HG02885 (cell line): ENCODE measurements around the gene IRX2.

Source experiments
- ATAC-seq: cut with Tn5 transposase; IDR thresholded peaks from one replicate; pipeline ENCODE4 v1.9.1; 2021; ENCODE audit warnings: mild to moderate bottlenecking; ENCODE audit not compliant: unreplicated experiment, poor library complexity

Gene IRX2

DNA sequence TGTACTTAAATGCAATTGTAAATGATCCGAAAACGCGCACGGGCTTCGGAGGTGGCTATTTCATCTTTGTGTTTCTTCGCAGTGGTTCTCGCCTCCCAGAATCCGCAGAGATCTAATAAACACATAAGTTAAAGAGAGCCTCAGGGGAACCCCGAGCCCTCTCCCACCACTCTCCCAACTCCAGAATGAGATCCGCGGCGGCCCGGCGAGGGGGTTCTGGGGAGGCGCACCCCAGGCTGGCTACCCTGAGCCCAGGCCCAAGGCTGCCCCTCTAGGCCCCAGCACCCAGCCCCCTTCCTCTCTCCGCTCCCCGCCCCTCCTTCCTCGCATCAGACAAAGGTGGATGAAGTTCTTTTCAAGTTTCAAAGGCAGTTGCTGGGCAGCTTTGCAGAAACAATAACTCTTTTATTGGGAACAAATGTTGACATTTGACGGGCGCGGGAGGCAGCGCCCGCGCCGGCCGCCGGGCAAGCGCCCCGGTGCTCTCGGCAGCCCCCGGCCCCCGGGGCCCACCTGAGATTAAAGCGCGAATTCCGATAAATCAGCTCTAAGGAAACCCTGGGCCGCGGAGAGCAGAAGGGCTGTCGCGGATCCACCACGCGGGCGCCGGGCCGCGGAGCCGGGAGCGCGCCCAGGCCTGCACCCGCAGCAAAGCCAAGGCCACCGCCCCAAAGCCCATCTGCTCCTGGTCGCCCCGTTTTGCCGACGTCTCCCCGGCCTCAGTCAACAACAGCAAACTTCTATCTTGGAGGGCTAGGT, 8.4 kb downstream of the IRX2 start:
- ATAC-seq: no peak

DNA sequence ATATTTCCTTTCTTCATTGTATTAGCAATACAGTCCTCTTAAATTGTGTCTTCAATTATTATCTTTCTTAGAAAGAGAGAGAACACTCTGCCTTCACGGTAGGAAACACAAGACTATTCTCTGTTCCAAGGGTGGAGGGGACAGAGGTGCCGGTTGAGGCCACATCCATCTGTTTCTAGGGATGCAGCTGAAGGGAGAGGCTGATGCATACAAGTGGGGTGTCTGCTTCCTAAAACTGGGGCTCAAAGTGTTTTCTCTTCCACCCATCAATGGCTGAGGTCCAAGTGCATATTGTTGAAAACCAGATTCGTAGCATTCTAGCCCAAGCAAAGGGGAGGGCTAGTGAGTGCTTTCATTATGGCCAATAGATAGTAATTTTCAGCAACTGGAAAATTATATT, 9.5 kb downstream of the IRX2 start:
- no peak for ATAC-seq

DNA sequence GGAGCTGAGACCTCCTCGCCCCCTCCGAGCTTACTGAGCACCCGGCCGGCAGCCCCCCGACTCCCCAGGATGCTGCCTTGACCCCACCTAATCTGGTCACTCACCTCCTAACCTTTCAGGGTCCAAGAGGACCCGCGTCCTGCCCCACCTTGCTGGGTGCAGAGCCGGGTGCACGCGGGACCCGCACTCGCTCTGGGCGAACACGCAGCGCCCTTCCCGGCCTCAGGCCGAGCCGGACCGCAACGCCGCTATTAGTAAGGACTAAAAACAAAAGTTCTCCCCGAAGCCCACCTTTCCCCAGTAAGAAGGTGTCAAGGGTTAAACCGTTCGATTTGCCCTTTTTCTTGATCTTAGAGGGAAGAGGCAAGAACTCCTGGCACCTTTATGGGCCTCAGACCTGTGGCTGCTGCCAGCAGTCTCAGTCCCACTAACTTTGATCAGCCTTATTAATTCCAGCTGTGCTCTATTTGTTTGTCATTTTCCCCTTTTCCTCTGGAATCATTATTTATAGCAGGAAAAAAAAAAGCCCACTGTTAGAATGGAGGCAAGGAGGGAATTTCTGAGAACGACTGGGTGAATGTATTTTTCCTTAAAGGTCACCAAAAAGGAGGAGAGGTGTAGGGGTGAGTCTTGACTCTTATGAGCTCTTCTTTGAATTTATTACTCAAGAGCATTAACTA, 10.5 kb downstream of the IRX2 start:
- ATAC-seq: no peak

GRCh38 chr5:2740051-2740875, 11.2 kb downstream of the IRX2 start:
- no peak for ATAC-seq

- ATAC-seq: no peak
Observed at GRCh38 chr5:2739360-2740050, 12.0 kb downstream of the IRX2 start.

- ATAC-seq: no peak
Observed at GRCh38 chr5:2738700-2739359, 12.6 kb downstream of the IRX2 start.

DNA sequence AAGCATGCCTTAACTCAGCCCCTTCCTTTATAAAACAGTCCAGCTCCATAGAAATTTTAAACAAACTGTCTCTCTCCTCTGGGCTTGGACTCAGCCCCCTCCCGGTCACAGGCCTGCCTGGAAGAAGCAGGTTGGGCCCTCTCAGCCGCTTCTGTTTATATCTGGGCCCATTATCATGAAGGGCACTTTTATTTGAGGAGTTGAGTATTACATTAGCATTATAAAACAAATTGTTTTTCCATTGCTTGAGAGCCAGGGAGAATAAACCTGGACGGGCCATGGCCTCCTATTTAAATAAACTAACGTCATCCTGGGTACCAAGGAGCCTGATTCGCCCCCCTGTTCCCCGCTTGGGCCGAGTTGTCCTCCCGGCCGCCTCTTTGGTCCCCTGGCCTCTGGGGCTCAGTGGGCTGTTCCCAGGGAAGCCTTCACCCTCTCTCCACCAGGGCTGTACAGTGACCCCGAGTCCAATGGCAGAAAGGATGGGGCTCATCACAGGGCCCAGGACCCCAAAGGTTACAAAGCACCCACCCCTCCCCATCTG, 13.2 kb downstream of the IRX2 start:
- ATAC-seq: no peak

DNA sequence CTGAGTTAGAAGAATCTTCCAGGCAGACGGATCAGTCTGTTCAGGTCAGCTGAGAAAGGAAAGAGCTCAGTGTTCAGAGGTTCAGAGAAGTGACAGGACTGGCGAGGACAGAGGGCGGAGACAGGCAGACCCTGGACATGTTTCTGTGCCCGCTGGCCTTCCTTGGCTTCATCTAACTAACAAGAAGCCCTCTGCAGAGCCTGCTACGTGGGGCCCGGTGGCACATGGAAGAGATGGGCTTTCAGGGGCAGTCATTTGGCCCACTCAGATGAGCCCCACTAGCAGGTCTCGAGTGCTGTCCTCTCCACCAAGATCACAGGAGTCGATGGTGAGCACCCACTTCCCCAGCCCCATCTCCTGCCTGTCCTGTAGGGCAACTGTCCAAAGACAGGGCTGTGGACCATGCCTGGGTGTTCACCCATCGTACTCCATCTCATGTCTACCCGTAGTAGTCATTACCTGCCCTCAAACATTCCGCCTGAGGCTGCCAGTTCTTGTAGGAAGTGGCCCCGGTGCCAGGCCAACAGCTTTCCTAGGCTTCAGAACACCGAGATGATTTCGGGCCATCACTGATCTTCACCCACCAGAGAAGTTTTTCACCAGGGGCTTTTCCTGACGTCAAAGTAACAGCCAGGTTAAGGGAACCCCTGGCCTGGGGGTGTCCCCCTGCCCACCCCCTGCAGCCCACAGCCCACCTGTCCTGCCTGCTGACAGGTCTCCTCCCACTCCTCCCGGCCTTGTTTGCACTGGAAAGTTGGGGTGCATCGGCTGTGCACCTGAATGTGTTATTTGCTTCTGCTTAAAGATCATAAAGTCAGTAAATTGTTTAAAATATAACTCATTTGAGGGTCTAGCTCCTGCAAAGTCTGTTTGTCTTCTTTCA, 14.0 kb downstream of the IRX2 start:
- no peak for ATAC-seq

- ATAC-seq: no peak
Observed at GRCh38 chr5:2736872-2737271, 14.6 kb downstream of the IRX2 start.

DNA sequence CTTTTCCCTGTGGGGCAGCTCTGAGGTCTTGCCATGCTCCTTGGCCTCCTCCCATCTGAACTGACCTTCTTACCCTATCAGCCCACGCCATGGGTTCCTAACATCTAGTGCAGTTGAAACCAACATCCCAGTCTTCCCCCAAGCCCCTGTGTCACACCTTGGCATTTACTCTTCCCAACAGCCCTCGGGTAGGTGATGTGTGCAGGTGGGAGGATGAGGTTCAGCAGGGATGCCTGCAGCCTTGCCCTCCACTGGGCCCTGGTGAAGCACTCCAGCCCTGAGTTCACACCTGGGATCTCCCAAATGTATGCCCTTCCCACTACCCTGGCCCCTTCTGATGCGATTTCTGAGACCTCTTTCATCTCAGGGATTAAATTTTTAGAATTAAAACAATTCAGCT, 15.5 kb downstream of the IRX2 start:
- no peak for ATAC-seq

DNA sequence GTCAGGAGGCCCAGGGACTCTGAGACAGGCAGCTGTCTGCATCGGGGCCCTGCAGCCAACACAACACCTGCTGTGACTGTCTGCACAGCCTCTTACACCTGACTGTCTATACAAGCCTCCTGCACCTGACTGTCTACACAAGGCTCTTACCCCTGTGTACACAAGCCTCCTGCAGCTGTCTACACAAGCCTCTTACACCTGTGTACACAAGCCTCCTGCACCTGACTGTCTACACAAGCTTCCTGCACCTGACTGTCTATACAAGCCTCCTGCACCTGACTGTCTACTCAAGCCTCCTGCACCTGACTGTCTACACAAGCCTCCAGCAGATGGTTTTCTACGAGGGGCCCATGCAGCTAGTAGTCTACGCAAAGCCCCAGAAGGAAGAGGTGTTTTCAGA, 18.6 kb downstream of the IRX2 start:
- ATAC-seq: no peak

GRCh38 chr5:2732004-2732403, 19.5 kb downstream of the IRX2 start:
- no peak for ATAC-seq

GRCh38 chr5:2729189-2729588, 22.3 kb downstream of the IRX2 start:
- ATAC-seq: no peak

- no peak for ATAC-seq
Observed at GRCh38 chr5:2727550-2727949, 23.9 kb downstream of the IRX2 start.

GRCh38 chr5:2725980-2726765, 25.3 kb downstream of the IRX2 start:
- ATAC-seq: no peak

DNA sequence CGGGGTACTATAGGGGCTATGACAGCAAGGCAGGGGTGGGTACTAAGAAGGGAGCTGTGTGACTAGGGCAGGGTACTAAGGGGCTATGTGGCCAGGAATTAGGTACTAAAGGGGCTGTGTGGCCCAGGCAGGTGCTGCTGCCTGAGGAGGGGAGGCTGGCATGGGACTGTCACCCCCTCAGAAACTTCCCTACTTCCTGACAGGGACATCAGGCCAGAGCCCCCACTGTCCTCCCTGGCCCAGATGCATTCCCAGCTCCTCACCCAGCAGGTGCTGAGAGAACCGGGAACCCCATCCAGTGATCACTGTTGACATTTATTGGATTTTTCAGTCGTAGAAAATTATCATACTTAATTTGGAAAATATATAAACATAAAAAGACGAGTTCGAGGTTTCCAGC, 26.6 kb downstream of the IRX2 start:
- no peak for ATAC-seq

- ATAC-seq: no peak
Observed at GRCh38 chr5:2724031-2724581, 27.4 kb downstream of the IRX2 start.

- ATAC-seq: no peak
Observed at GRCh38 chr5:2722901-2723300, 28.6 kb downstream of the IRX2 start.
